Pancreas (tissue), 10 donors: ENCODE results near the gene SUB1. TPM values are rescaled to one million over a fixed set of nuclear protein-coding genes. Genes with fewer than 3 reads are reported as not detected.
"Not testable (repeated sequence)": the region's sequence is repeated elsewhere in the genome, so short reads cannot be mapped to it uniquely, and the experiment has no call there.

Source experiments
- ATAC-seq, 4 donors: fragments of 200-7000 bp; cut with Tn5 transposase; one replicate each; pipeline versions ENCODE4 v1.8.0 to v1.9.1; 2020; ENCODE audit warnings: mild to moderate bottlenecking in 4 of 4, moderate library complexity in 4 of 4
- DNase-seq, 6 donors: peaks; one replicate each; pipeline ENCODE4 v3.0.0-alpha.2; 2020
- FAIRE-seq: peaks from 2 replicates; lab custom pipeline; 2012; peaks lifted over from hg19 to GRCh38; lab: Jason Lieb, UNC
- H3K27ac ChIP-seq, 4 donors: fragments of 200-600 bp; sonication (generic); 1 replicate in 3 of 4; 2 replicates in 1 of 4; pipeline versions ENCODE4 v1.5.0 to v1.8.0; 2020
- H3K27me3 ChIP-seq, 4 donors: fragments of 200-600 bp; one replicate each; pipeline ENCODE4 v1.8.0; 2021
- H3K36me3 ChIP-seq, 3 donors: fragments of 200-600 bp; sonication (generic) in 1 of 3; one replicate each; pipeline versions ENCODE4 v1.5.0 to v1.8.0; 2020 to 2021
- H3K4me1 ChIP-seq, 3 donors: fragments of 200-600 bp; one replicate each; pipeline ENCODE4 v1.8.0; 2021
- H3K4me3 ChIP-seq, 4 donors: fragments of 200-600 bp; sonication (generic) in 2 of 4; one replicate each; pipeline versions ENCODE4 v1.5.0 to v1.8.0; 2020 to 2021
- H3K9me3 ChIP-seq, 4 donors: fragments of 200-600 bp; one replicate each; pipeline ENCODE4 v1.8.0; 2021
- CTCF ChIP-seq, 4 donors: fragments of 200-600 bp; sonication (generic) in 3 of 4; IDR thresholded peaks; one replicate each; pipeline versions ENCODE4 v1.5.0 to v1.8.0; 2021; ENCODE audit warnings: antibody characterized with exemption in 4 of 4
- WGBS, 2 donors: extraction: QIAGEN DNeasy Blood & Tissue Kit; methylation state at CpG; one replicate each; pipeline ENCODE4 v1.1.7; 2013; 5-methylcytosine and 5-hydroxymethylcytosine counted together
- intact Hi-C, 3 donors: fragments of 100-400 bp; cut with DNase I; formaldehyde crosslinking; loops; one replicate each; pipeline versions ENCODE4 v1.11.1 to v1.14.2; 2022
- polyA plus RNA-seq, 2 donors: library from polyadenylated mRNA; stranded (reverse); fragments of 200-250 nt; gene quantifications; one replicate each; pipeline ENCODE4 v1.2.3, GENCODE V29; 2013
- total RNA-seq, 6 donors: library from RNA; stranded (reverse); fragmentation: NEBNext Ultra II Directional in 4 of 6; extraction: Animal tissue kit (Norgen Biotek cat#: 25700) in 4 of 6; gene quantifications; one replicate each; pipeline versions ENCODE4 v1.2.1 to v1.2.4, GENCODE V29; 2021 to 2023
- donor health status: healthy with polysubstance abuse.
- donor health status: DM: no; HTN: no; CAD: no; lungs with moderate emphysema.
- donor health status: DM: no; HTN: no; CAD: no.
- donor health status: control.
- donor health status: control.
- donor health status: Bipolar disorder and iron deficiency.
- donor health status: DM: yes; HTN: yes; CAD: no.
- donor health status: DM: no; HTN: no; CAD: no.
- donor health status: DM: no; HTN: no; CAD: no.
- donor health status: DM: yes; HTN: yes; CAD: no.

SUB1 gene
- total and polyA plus RNA-seq, 8 donors, result 42.5 to 91.7 (median 62.2) TPM

DNA sequence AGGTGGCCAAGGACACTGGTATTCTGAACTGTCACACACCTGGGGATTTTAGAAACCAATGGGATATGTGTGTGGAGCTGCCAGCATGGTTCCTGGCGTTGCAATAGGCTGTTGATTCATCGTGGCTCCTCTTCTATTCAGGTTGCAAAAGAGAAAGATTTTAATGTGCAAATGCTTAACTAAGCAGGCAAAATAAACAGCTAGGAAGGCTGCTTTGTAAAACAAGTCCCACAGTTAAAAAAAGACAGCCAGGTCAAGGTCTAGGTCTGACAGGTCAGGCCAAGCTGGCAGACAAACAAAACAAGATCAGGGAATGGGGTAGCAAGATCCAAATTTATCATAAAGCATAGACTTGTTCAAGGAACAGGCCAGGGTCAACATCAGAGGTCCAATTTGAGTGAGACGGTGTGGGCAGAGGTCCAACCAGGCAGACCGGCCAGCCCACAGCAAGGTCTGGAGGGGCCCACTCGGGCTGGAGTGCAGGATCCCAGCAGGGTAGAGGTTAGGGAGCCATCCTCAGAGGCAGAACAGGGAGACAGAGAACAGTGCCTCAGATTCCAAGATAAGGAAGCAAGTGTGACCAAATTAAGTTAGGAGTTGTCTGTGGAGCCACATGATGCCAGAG, 45.6 kb downstream of the SUB1 start:
- intact Hi-C loops, result no loop called here
- Histone ChIP-seq H3K4me3 (no peak overlapping the region), H3K27me3 (no peaks in the 10 kb centered on the region), H3K36me3 (no peaks in the 10 kb centered on the region), H3K9me3 (no peaks in the 10 kb centered on the region), H3K4me1 (no peaks in the 10 kb centered on the region), H3K27ac (no peak overlapping the region)
- no peak for DNase-seq
- TF ChIP-seq CTCF (IDR thresholded peaks at IDR 0.05), result no peak
- ATAC-seq, result no peak
- no peak for FAIRE-seq
- 45 to 53% methylated on average over 5 of the region's 5 CpGs for WGBS, 2 donors

GRCh38 chr5:32633017-32633416, 47.7 kb downstream of the SUB1 start:
- intact Hi-C loops, H3K27ac ChIP-seq, H3K4me1 ChIP-seq, H3K4me3 ChIP-seq, H3K36me3 ChIP-seq, H3K9me3 ChIP-seq, ATAC-seq, H3K27me3 ChIP-seq, DNase-seq, FAIRE-seq: not testable (repeated sequence)
- whole genome bisulfite sequencing, 2 donors, result 91% methylated on average over 8 of the region's 8 CpGs

- Histone ChIP-seq H3K4me3 (no peak overlapping the region), H3K27me3 (no peaks in the 10 kb centered on the region), H3K36me3 (no peaks in the 10 kb centered on the region), H3K9me3 (no peaks in the 10 kb centered on the region), H3K4me1 (no peaks in the 10 kb centered on the region), H3K27ac (no peak overlapping the region)
- no peak for ATAC-seq
- WGBS, 2 donors, result 78 to 79% methylated on average over 9 of the region's 9 CpGs
- intact Hi-C loops, result no loop called here
- no peak for TF ChIP-seq CTCF (IDR thresholded peaks at IDR 0.05)
- FAIRE-seq, result no peak
- no peak for DNase-seq
Observed at GRCh38 chr5:32638309-32638708, 53.0 kb downstream of the SUB1 start.

DNA sequence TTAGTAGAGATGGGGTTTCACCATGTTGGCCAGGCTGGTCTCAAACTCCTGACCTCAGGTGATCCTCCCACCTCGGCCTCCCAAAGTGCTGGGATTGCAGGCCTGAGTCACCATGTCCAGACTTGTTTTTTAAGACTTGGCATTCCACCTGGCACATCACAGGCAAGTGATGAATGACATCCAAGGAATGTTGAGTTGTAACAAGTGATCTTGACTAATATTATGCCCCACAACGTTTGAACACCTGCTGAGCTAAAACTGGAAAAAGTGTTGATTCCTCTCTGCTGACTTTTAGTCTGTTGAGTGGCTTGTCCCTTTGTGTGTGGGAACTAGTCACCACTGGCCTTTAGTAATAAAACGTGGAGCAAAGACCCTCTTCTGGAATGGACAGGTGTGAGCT, 54.6 kb downstream of the SUB1 start:
- no peak for TF ChIP-seq CTCF (IDR thresholded peaks at IDR 0.05)
- H3K4me1 ChIP-seq, result no peaks in the 10 kb centered on the region
- no peaks in the 10 kb centered on the region for H3K36me3 ChIP-seq
- H3K4me3 ChIP-seq, result no peak overlapping the region
- DNase-seq (no peak), ATAC-seq (no peak), FAIRE-seq (no peak)
- intact Hi-C loops, result no loop called here
- H3K9me3 ChIP-seq, result no peaks in the 10 kb centered on the region
- WGBS, 2 donors, result 41 to 42% methylated on average over 3 of the region's 3 CpGs
- no peaks in the 10 kb centered on the region for H3K27me3 ChIP-seq
- no peak overlapping the region for H3K27ac ChIP-seq

DNA sequence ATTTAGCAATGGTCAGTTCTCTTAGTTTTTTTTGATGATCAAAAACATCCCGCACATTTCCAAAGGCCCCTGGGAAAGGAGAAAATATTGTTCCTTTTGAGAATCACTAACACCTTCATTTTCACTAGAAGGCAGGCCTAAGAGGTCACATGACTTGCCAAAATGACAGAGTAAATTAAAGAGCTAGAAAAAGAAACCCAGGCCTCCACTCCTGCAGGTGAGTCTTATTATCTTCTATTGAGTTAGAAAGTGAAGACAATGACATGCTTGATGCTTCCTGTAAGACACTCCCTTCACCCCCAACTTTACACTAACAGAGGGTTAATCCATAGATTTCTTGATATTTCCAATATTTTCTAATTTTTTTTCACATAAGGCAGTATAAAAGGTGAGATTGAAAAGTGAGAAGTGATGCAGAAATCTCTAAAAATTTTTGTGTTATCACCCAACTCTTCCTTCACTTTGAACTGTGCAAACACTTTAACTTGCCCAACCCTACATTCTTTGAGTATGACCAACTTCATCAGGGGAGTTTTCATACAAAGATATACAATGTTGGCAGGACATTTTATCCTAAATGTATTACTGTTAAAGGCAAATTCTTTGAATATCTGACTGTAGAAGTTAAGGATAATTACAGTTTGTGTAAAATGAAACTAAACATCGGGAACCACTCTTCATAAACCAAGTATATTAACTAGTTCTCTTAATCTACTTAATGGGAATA, 57.1 kb downstream of the SUB1 start:
- ATAC-seq, result no peak
- WGBS, 2 donors, result 75 to 85% methylated on average over 2 of the region's 2 CpGs
- Histone ChIP-seq H3K27ac (no peak overlapping the region), H3K4me1 (no peaks in the 10 kb centered on the region), H3K27me3 (no peaks in the 10 kb centered on the region), H3K9me3 (no peaks in the 10 kb centered on the region), H3K4me3 (no peak overlapping the region), H3K36me3 (no peaks in the 10 kb centered on the region)
- no peak for DNase-seq
- intact Hi-C loops, result no loop called here
- no peak for TF ChIP-seq CTCF (IDR thresholded peaks at IDR 0.05)
- no peak for FAIRE-seq
